ENCODE data around the gene ZBTB4.

DNA sequence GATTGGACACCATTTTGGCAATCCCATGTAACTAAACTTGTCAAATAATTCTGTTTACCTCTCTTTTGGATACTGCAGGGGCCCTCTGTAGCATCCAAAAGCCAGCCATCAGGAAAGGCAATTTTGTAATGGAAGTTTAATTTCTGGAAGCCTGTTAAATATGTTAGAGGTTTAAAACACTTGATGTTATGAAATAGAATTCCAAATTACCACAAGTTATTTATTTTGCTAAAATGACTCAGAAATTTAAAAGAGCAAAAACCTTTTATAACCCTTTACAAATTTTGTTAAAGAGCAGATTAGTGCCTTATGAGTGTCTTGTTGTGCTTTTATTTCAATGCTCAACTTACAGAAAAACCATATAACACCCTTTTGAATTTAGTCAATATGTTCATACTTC lies 49.4 kb upstream of the ZBTB4 start:
- TF ChIP-seq, protein P1, sequence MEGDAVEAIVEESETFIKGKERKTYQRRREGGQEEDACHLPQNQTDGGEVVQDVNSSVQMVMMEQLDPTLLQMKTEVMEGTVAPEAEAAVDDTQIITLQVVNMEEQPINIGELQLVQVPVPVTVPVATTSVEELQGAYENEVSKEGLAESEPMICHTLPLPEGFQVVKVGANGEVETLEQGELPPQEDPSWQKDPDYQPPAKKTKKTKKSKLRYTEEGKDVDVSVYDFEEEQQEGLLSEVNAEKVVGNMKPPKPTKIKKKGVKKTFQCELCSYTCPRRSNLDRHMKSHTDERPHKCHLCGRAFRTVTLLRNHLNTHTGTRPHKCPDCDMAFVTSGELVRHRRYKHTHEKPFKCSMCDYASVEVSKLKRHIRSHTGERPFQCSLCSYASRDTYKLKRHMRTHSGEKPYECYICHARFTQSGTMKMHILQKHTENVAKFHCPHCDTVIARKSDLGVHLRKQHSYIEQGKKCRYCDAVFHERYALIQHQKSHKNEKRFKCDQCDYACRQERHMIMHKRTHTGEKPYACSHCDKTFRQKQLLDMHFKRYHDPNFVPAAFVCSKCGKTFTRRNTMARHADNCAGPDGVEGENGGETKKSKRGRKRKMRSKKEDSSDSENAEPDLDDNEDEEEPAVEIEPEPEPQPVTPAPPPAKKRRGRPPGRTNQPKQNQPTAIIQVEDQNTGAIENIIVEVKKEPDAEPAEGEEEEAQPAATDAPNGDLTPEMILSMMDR (IDR thresholded peaks at IDR 0.05), result no peak
- no peak for TF ChIP-seq POLR2A (IDR thresholded peaks at IDR 0.05)

Measured in uterus (tissue), 2 donors.